PC-9 (cell line): Measurements from ENCODE around the gene MVB12B.

Experiments used
- EZH2 ChIP-seq: fragments of 200-600 bp; sonication (generic); IDR thresholded peaks from 2 replicates; pipeline ENCODE4 v1.8.0; 2017; ENCODE audit warnings: antibody characterized with exemption, low read depth
- TF ChIP-seq, protein P1 (sequence below): fragments of 200-600 bp; sonication (generic); conservative IDR thresholded peaks from 2 replicates; pipeline ENCODE4 v1.6.1; 2017; ENCODE audit warnings: mixed run types, antibody characterized with exemption, mild to moderate bottlenecking, moderate library complexity

- TF ChIP-seq, protein P1, sequence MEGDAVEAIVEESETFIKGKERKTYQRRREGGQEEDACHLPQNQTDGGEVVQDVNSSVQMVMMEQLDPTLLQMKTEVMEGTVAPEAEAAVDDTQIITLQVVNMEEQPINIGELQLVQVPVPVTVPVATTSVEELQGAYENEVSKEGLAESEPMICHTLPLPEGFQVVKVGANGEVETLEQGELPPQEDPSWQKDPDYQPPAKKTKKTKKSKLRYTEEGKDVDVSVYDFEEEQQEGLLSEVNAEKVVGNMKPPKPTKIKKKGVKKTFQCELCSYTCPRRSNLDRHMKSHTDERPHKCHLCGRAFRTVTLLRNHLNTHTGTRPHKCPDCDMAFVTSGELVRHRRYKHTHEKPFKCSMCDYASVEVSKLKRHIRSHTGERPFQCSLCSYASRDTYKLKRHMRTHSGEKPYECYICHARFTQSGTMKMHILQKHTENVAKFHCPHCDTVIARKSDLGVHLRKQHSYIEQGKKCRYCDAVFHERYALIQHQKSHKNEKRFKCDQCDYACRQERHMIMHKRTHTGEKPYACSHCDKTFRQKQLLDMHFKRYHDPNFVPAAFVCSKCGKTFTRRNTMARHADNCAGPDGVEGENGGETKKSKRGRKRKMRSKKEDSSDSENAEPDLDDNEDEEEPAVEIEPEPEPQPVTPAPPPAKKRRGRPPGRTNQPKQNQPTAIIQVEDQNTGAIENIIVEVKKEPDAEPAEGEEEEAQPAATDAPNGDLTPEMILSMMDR, result no peak
- TF ChIP-seq EZH2, result no peak
Observed at GRCh38 chr9:126515873-126516505, 189.4 kb downstream of the MVB12B start.
